CD4-positive, alpha-beta T cell (primary cell): ENCODE results near the gene COA8. TPM values are rescaled to one million over a fixed set of nuclear protein-coding genes. Genes with fewer than 3 reads are reported as not detected.

Experiments
- ATAC-seq: fragments of 200-7000 bp; cut with Tn5 transposase; one replicate; pipeline ENCODE4 v1.10.0; 2022; ENCODE audit warnings: mild to moderate bottlenecking; ENCODE audit not compliant: poor library complexity
- CTCF ChIA-PET: fragments of 350-600 bp; sonication (Branson Sonifier 250); formaldehyde crosslinking; loops from one replicate; lab custom pipeline; 2021; ENCODE audit warnings: antibody characterized with exemption, inconsistent platforms; lab: Charles Lee
- POLR2A ChIA-PET: fragments of 350-600 bp; sonication (Branson Sonifier 250); formaldehyde crosslinking; loops from one replicate; lab custom pipeline; 2021; ENCODE audit warnings: antibody characterized with exemption, inconsistent platforms; lab: Charles Lee
- DNase-seq, 14 experiments: peaks; one replicate each; pipeline ENCODE4 v3.0.0-alpha.2; 2013 to 2020; ENCODE audit warnings: mixed read lengths in 2 of 14
- H3K27ac ChIP-seq, 2 donors: one replicate each; pipeline versions ENCODE4 v1.5.1 to v1.7.0; 2013; ENCODE audit warnings: low read length in 2 of 2, low read depth in 1 of 2, mild to moderate bottlenecking in 1 of 2
- H3K27me3 ChIP-seq, 2 experiments: 1 replicate in 1 of 2; 2 replicates in 1 of 2; pipeline versions ENCODE4 v1.6.1 to v1.7.0; 2013; ENCODE audit warnings: low read length in 2 of 2, control low read depth in 1 of 2, mild to moderate bottlenecking in 1 of 2, moderate library complexity in 1 of 2; ENCODE audit not compliant: insufficient read depth in 2 of 2, control insufficient read depth in 1 of 2
- H3K36me3 ChIP-seq: one replicate; pipeline ENCODE4 v1.6.1; 2013; ENCODE audit warnings: low read length, control low read depth; ENCODE audit not compliant: insufficient read depth
- H3K4me1 ChIP-seq: one replicate; pipeline ENCODE4 v1.6.1; 2013; ENCODE audit warnings: low read length, control low read depth; ENCODE audit not compliant: insufficient read depth
- H3K4me3 ChIP-seq: one replicate; pipeline ENCODE4 v1.5.1; 2013; ENCODE audit warnings: mild to moderate bottlenecking, low read length, moderate library complexity
- H3K9me3 ChIP-seq, 2 experiments: 1 replicate in 1 of 2; 2 replicates in 1 of 2; pipeline versions ENCODE4 v1.6.1 to v1.7.0; 2013; ENCODE audit warnings: low read length in 2 of 2, mild to moderate bottlenecking in 2 of 2, control low read depth in 1 of 2, moderate library complexity in 1 of 2; ENCODE audit not compliant: control insufficient read depth in 1 of 2, insufficient read depth in 1 of 2
- H3K27ac Mint-ChIP-seq: one replicate; pipeline ENCODE4 v1.8.0; 2020; ENCODE audit warnings: mixed read lengths
- H3K27me3 Mint-ChIP-seq: one replicate; pipeline ENCODE4 v1.8.0; 2021; ENCODE audit warnings: mixed read lengths
- H3K36me3 Mint-ChIP-seq: one replicate; pipeline ENCODE4 v1.8.0; 2021; ENCODE audit warnings: low read depth, mixed read lengths
- H3K4me1 Mint-ChIP-seq: one replicate; pipeline ENCODE4 v1.8.0; 2021; ENCODE audit warnings: low read depth, mixed read lengths
- H3K4me3 Mint-ChIP-seq: one replicate; pipeline ENCODE4 v1.8.0; 2020; ENCODE audit warnings: mild to moderate bottlenecking, mixed read lengths
- H3K9me3 Mint-ChIP-seq: one replicate; pipeline ENCODE4 v1.8.0; 2020; ENCODE audit warnings: mixed read lengths
- CTCF ChIP-seq: fragments of 200-600 bp; IDR thresholded peaks from one replicate; pipeline ENCODE4 v1.8.0; 2022; ENCODE audit warnings: antibody characterized with exemption, mild to moderate bottlenecking
- intact Hi-C, 2 experiments: fragments of 100-400 bp; cut with DNase I in 1 of 2; cut with micrococcal nuclease in 1 of 2; formaldehyde crosslinking; loops; one replicate each; pipeline versions ENCODE4 v1.15.1 to v1.9.0; 2023 to 2025; cut with DNase I, micrococcal nuclease
- total RNA-seq, 174 experiments: library from RNA in 2 of 174; stranded (reverse) in 2 of 174; gene quantifications; one replicate each; pipeline ENCODE4 v1.2.3 and lab custom pipeline; 2021 to 2026

Gene COA8
- total RNA-seq, 2 experiments from 2014 or later: 9.1 to 10.7 TPM

- ChIA-PET POLR2A (interaction anchor here (1.2 kb wide), 2 partner anchors 13 to 22 kb away, joined by 4 read pairs; partner anchors contain the start of gene TRMT61A), CTCF (interaction anchor here (1.4 kb wide), 1 partner anchor 43 kb away, joined by 3 read pairs; no protein-coding TSS in a partner anchor)
- Histone ChIP-seq H3K36me3 (no peaks in the 10 kb centered on the region), H3K4me3 (no peak overlapping the region), H3K27ac (no peak overlapping the region), H3K9me3 (no peaks in the 10 kb centered on the region), H3K27me3 (peaks cover 6 to 8% of the 10 kb centered on the region in 2 experiments), H3K4me1 (peaks cover 8% of the 10 kb centered on the region)
- Mint-ChIP-seq H3K4me3 (no peak overlapping the region), H3K27ac (no peak overlapping the region), H3K4me1 (no peaks in the 10 kb centered on the region), H3K9me3 (no peaks in the 10 kb centered on the region), H3K27me3 (no peaks in the 10 kb centered on the region), H3K36me3 (no peaks in the 10 kb centered on the region)
- no peak for TF ChIP-seq CTCF
- intact Hi-C loops: no loop called here
- DNase-seq: no peak
- no peak for ATAC-seq
Observed at GRCh38 chr14:103542605-103543088, 20.1 kb upstream of the COA8 start.

GRCh38 chr14:103543140-103543539 lies 19.6 kb upstream of the COA8 start:
- Histone ChIP-seq H3K9me3 (no peaks in the 10 kb centered on the region), H3K4me1 (peaks cover 8% of the 10 kb centered on the region), H3K27me3 (peaks cover 6 to 8% of the 10 kb centered on the region in 2 experiments), H3K4me3 (no peak overlapping the region), H3K27ac (no peak overlapping the region), H3K36me3 (no peaks in the 10 kb centered on the region)
- H3K36me3 Mint-ChIP-seq: no peaks in the 10 kb centered on the region
- no peak for ATAC-seq
- H3K9me3 Mint-ChIP-seq: no peaks in the 10 kb centered on the region
- POLR2A ChIA-PET: interaction anchor here (1.2 kb wide), 2 partner anchors 13 to 22 kb away, joined by 4 read pairs; partner anchors contain the start of gene TRMT61A
- TF ChIP-seq CTCF: no peak
- CTCF ChIA-PET: interaction anchor here (1.4 kb wide), 1 partner anchor 43 kb away, joined by 3 read pairs; no protein-coding TSS in a partner anchor
- H3K27me3 Mint-ChIP-seq: no peaks in the 10 kb centered on the region
- no peak overlapping the region for H3K27ac Mint-ChIP-seq
- intact Hi-C loops: no loop called here
- H3K4me3 Mint-ChIP-seq: no peak overlapping the region
- DNase-seq: no peak
- no peaks in the 10 kb centered on the region for H3K4me1 Mint-ChIP-seq

GRCh38 chr14:103543721-103544387 lies 18.9 kb upstream of the COA8 start:
- intact Hi-C loops: no loop called here
- Mint-ChIP-seq H3K9me3 (no peaks in the 10 kb centered on the region), H3K27me3 (no peaks in the 10 kb centered on the region), H3K36me3 (no peaks in the 10 kb centered on the region), H3K4me1 (no peaks in the 10 kb centered on the region), H3K4me3 (no peak overlapping the region), H3K27ac (no peak overlapping the region)
- no peaks in the 10 kb centered on the region for H3K36me3 ChIP-seq
- no peaks in the 10 kb centered on the region for H3K9me3 ChIP-seq
- no peak overlapping the region for H3K27ac ChIP-seq
- no peak overlapping the region for H3K4me3 ChIP-seq
- DNase-seq (no peak), ATAC-seq (no peak)
- ChIA-PET CTCF (interaction anchor here (1.0 to 1.4 kb wide), 2 partner anchors 25 to 44 kb away, joined by 3 read pairs; no protein-coding TSS in a partner anchor), POLR2A (no interaction called here)
- no peak for TF ChIP-seq CTCF
- peaks cover 8% of the 10 kb centered on the region for H3K4me1 ChIP-seq
- H3K27me3 ChIP-seq: peaks cover 3 to 8% of the 10 kb centered on the region in 2 experiments
